Peyer's patch (tissue), 4 donors: Measurements from ENCODE around the gene SNCG.

Experiments used
- CTCF ChIP-seq, 6 experiments: fragments of 450-650 bp in 4 of 6; fragments of 200-600 bp in 2 of 6; sonication (generic) in 1 of 6; IDR thresholded peaks; one replicate each; pipeline ENCODE4 v1.5.1; 2017 to 2019; ENCODE audit warnings: antibody characterized with exemption in 6 of 6, mild to moderate bottlenecking in 3 of 6, moderate library complexity in 1 of 6
- POLR2A ChIP-seq, 2 donors: fragments of 450-650 bp; IDR thresholded peaks; one replicate each; pipeline ENCODE4 v1.5.1; 2017; ENCODE audit warnings: antibody characterized with exemption in 2 of 2, mild to moderate bottlenecking in 2 of 2, moderate library complexity in 2 of 2

DNA sequence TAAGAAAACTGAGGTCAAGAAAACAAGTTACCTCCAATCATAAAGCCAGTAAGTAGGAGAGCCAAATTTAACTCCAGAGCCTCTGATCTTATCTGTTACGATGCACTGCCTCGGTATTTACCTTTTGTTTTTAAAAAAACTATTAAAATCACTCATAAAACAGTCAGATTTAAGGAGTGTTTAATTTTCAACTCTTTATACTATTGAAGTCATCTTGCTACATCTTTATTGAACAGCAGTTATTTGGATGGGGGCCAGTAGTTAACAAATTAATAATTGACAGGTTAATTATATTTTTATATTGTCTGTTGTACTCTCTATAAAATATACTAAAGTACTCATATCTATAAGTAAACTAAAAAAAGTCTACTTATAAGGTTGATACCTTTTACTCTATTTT lies 34.5 kb downstream of the SNCG start:
- TF ChIP-seq CTCF (IDR thresholded peaks at IDR 0.05) (no peak), POLR2A (IDR thresholded peaks at IDR 0.05) (no peak)
